ENCODE results near the gene RNF111.

RNF111 gene

GRCh38 chr15:59001946-59002345 lies 14.5 kb downstream of the RNF111 start:
- DNase-seq: no peak

GRCh38 chr15:59002418-59002859 lies 15.0 kb downstream of the RNF111 start:
- DNase-seq: peak; percentile 35

- no peak for DNase-seq
Measured at GRCh38 chr15:59005579-59005978, 18.1 kb downstream of the RNF111 start.

- no peak for DNase-seq
Measured at GRCh38 chr15:59008086-59008485, 20.6 kb downstream of the RNF111 start.

GRCh38 chr15:59011262-59011952 lies 23.9 kb downstream of the RNF111 start:
- peak; percentile 92 for DNase-seq

- DNase-seq: no peak
Measured at GRCh38 chr15:59013246-59013873, 25.9 kb downstream of the RNF111 start.

GRCh38 chr15:59014068-59014467 lies 26.6 kb downstream of the RNF111 start:
- DNase-seq: no peak

GRCh38 chr15:59017449-59017848 lies 30.0 kb downstream of the RNF111 start:
- no peak for DNase-seq

- no peak for DNase-seq
Measured at GRCh38 chr15:59018833-59019232, 31.4 kb downstream of the RNF111 start.

GRCh38 chr15:59020322-59020721 lies 32.9 kb downstream of the RNF111 start:
- no peak for DNase-seq

- no peak for DNase-seq
Measured at GRCh38 chr15:59022188-59022587, 34.7 kb downstream of the RNF111 start.

- no peak for DNase-seq
Measured at GRCh38 chr15:59026207-59026606, 38.7 kb downstream of the RNF111 start.

GRCh38 chr15:59028387-59028955 lies 41.0 kb downstream of the RNF111 start:
- no peak for DNase-seq

- no peak for DNase-seq
Measured at GRCh38 chr15:59029554-59029953, 42.1 kb downstream of the RNF111 start.

- no peak for DNase-seq
Measured at GRCh38 chr15:59035201-59035600, 47.7 kb downstream of the RNF111 start.

- DNase-seq: no peak
Measured at GRCh38 chr15:59039225-59039624, 51.8 kb downstream of the RNF111 start.

- no peak for DNase-seq
Measured at GRCh38 chr15:59042041-59042440, 54.6 kb downstream of the RNF111 start.

GRCh38 chr15:59048897-59049296 lies 61.4 kb downstream of the RNF111 start:
- no peak for DNase-seq

- DNase-seq: no peak
Measured at GRCh38 chr15:59051873-59052861, 64.7 kb downstream of the RNF111 start.

- no peak for DNase-seq
Measured at GRCh38 chr15:59052915-59053407, 65.5 kb downstream of the RNF111 start.

GRCh38 chr15:59053482-59053881 lies 66.0 kb downstream of the RNF111 start:
- DNase-seq: no peak

GRCh38 chr15:59059076-59059597 lies 71.7 kb downstream of the RNF111 start:
- DNase-seq: no peak

- DNase-seq: no peak
Measured at GRCh38 chr15:59060348-59060747, 72.9 kb downstream of the RNF111 start.

Data from hematopoietic multipotent progenitor cell treated with erythropoietin and hydrocortisone succinate and interleukin-3 and kit ligand, for 8 days (in vitro differentiated cells).